GM19328 (cell line): ENCODE data around the gene PCDH15.
"Not testable (repeated sequence)": the region's sequence is repeated elsewhere in the genome, so short reads cannot be mapped to it uniquely, and the experiment has no call there.

Experiments used
- ATAC-seq: cut with Tn5 transposase; IDR thresholded peaks from one replicate; pipeline ENCODE4 v1.9.1; 2021; ENCODE audit warnings: mild to moderate bottlenecking, moderate library complexity; ENCODE audit not compliant: unreplicated experiment

Gene PCDH15

DNA sequence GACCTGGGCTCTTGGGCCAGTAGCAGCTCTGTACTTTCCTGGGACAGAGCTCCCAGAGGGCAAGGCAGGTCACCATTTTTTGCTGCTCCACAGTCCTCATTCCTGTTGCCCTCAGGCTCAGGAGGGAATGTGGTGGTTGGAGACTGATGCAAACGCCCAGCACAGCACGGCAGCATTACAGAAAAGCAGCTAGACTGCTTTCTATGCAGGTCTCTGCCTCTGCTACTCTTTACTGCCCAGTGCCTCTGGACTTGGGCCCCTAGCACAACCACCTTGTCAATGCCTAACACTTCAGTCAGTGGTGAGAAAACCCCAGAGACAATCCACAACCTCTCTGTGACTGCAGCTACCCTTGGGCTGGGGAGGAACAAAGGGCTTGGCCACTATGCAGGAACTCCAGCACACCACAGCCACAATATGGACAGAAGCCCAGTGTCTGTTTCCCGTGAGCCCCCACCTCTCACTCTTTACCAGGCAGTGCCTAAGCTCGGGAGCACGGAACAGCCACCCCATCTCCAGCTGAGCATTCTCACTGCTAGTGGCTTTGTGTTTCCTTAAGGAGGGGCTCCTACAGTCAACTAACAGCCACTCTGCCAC is 790.6 kb downstream of the PCDH15 start:
- ATAC-seq: no peak

DNA sequence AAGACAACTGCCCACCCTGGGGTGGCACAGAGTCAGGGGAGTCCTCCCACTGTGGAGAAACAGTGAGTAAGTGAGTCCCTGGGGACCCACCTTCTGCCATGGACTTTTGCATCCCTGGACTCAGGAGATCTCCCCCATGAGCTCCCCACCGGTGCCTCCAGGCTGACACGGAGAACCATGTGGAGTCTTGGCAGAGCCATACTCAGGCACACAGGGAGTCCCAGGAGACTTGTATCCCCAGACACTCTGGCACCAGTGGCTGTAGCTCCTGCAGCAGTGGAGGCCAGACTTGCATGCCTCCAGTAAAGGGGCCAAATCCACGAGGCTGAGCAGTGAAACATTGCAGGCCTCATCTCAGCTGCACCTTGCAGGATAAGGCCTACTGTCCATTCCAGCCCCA is 791.4 kb downstream of the PCDH15 start:
- ATAC-seq: no peak

DNA sequence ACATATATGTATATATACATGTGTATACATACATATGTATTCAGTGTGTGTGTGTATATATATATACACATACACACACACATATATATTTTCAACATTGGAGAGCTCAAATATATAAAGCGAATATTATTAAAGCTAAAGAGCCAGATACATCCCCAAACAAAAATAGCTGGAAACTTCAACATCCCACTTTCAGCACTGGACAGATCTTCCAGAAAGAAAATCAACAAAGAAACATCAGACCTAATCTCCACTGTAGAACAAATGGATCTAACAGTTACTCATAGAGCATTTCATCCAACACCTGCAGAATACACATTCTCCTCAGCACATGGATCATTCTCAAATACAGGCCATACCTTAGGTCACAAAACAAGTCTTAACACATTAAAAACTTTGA is 799.0 kb downstream of the PCDH15 start:
- no peak for ATAC-seq

DNA sequence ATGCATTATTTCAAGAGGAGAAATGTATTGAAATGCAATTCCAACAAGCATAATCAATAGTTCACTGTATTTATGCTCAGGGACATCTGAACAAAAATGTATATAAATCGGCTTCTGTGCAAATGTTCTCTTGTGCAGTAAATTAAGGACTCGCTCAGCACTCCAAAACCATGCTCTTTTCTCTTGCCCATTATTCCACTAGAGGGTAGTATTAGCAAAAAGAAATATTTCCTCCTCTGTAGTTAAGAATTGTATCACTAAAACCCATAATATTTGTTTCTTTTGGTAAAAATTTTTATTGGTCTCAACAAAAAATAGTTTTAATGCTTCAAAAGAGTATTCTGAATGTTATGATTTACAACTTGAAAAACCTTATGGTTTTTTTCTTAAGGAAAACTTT is 803.1 kb downstream of the PCDH15 start:
- no peak for ATAC-seq

DNA sequence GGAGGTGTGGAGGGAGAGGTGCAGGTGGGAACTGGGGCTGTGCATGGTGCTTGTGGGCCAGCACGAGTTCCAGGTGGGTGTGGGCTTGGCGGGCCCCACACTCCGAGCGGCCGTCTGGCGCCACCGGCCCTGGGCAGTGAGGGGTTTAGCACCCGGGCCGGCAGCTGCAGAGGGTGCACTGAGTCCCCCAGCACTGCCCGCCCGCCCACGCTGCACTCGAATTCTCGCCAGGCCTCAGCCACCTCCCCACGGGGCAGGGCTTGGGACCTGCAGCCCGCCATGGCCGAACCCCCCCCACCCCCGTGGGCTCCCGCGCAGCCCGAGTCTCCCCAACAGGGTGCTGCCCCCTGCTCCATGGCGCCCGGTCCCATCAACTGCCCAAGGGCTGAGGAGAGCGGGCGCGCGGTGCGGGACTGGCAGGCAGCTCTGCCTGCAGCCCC is 810.2 kb downstream of the PCDH15 start:
- ATAC-seq: no peak

DNA sequence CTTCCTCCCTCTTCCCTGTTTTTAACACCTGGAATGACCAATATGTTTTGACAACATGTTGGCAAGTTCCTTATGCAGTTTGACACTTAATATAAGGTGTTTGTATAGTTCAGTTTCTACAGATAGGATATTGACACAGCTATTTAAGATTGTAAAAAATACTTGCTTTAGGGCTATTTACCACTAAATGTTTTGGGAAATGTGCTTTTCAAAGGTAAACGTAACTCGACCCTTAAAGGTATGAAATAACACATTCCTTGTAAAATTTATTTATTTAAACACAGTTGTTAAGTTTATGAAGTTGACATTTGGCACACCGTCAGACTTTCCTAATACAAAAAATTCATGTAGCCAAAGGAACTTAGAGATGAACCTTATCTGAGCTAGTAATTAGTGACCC is 817.6 kb downstream of the PCDH15 start:
- ATAC-seq: no peak

DNA sequence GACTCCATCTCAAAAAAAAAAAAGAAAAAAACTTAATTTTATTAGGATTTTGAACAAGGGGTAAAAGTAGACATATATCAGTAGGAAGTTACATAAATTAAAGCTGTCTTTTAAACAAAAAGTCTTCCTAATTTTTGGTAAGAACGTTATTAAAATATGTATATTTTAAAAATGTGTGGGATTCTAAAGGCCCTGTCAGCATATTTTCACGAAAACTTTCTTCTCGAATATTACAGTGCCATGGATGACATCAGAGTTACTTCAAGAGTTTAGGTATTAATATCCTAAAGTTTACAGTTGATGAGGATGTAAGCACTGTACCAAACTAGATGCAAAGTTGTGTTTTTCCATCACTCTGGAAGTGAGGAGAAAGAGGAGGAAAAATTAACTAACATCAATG is 820.8 kb downstream of the PCDH15 start:
- no peak for ATAC-seq

DNA sequence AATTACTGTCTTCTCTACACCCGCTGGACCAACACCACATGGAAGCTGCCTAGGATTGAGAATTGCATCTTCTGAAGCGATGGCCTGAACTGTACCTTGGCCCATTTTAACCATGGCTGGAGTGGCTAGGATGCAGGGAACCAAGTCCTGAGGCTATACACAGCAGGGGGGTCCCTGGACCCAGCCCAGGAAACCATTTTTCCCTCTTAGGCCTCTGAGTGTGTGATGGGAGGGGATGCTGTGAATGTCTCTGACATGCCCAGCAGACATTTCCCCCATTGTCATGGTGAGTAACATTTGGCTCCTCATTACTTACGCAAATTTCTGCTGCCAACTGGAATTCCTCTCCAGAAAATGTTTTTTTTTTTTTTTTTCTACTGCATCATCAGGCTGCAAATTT is 822.7 kb downstream of the PCDH15 start:
- ATAC-seq: no peak

DNA sequence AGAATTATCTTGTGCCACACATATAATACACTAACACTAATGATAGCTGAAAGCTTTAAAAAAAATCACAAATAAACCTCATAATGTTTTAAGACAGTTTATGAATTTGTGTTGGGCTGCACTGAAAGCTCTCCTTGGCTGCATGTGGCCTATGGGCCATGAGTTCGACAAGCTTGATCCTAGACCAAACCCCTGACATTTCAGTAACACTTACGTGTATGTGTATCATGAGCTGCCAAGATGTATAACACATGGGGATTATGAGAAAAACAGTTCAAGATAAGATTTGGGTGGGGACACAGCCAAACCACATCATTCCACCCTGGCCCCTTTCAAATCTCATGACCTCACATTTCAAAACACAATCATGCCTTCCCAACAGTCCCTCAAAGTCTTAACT is 823.8 kb downstream of the PCDH15 start:
- ATAC-seq: no peak

DNA sequence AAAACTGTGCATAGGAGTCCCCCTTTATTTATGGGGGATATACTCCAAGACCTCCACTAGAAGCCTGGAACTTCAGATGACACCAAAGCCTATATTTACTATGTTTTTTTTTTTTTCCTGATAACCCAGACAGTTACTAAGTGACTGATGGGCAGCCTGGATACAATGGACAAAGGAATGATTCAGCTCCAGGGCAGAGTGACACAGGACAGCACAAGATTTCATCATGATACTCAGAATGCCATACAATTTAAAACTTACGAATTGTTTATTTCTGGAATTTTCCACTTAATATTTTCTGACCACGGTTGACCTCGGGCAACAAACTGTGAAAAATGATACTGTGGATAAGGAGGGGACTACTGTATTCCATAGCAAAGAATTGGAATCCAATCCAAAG is 843.6 kb downstream of the PCDH15 start:
- no peak for ATAC-seq

DNA sequence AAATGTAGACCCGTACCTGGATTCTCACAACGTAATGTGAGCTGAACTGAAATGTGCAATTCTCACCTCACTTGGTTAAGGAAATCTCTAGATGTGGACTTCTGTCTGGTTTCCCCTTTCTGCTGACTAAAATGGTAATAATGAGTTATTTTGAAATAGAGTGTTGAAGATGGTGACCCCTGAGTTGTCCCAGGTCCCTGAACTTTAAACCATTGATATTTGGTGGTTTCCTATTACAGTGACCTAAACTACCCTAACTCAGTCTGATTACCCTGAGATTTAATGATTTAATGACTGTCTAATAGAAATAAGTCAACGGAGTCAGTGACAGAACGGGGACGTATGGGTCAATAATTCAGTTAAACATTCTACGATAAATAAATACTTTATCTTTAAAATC is 845.9 kb downstream of the PCDH15 start:
- ATAC-seq: no peak

DNA sequence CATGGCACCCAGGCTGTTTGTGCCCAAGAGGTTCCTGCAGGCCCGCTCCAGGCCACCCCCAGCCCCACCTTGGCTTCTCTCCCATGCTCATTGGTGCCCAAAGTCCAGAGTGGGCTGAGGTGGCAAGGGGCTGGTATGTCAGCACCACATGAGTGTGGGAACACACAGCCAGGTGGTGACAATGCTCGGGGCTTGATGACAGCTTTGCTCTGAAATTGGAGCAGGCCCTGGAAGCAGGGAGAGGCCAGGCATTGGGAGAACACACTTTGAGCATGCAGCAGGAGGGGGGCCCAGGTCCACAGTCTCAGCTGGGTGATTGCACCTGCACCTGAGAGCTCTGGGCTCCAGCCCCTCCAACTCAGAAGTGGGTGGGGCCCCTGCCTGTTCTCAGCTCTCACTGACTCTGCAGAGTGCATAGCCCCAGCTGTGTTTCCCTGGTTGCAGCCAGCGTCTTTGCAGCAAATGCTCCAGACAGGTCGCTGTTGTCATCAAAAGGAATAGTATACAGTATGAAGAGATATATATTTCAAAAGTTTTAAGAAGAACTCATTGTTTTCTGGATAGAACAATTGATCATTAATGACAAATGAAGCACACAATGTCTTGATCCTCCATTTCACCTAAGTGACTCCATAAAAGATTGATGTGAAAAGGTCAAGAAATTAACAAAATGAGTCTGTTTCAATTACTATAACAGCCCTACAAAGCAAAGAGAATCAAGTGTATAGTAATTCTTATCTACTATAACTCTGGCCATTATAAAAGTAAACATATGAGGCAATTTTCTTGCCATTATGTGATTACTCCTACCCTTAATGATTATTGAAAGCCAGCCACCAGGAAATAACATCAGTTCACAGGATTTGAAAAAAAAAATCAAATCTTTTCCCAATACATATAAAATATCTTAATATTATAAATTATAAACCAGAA is 848.1 kb downstream of the PCDH15 start:
- no peak for ATAC-seq

DNA sequence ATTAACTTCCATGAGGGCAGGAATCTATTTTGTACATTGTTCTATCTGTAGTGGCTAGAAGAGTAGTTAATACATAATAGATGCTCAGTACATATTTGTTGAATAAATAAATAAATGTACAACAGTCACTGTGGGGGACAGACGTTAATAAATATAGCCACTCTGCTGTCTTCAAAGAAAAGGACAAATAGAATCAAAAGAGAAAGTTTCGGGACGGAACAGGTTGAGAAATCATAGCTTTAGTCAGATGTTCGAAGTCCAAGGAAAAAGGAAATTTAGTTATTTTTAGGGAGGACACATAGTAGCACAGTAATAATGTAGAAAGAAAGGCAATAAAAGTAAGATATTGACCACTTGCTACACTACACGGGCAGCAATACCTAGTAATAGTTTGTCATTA is 861.4 kb downstream of the PCDH15 start:
- ATAC-seq: no peak

DNA sequence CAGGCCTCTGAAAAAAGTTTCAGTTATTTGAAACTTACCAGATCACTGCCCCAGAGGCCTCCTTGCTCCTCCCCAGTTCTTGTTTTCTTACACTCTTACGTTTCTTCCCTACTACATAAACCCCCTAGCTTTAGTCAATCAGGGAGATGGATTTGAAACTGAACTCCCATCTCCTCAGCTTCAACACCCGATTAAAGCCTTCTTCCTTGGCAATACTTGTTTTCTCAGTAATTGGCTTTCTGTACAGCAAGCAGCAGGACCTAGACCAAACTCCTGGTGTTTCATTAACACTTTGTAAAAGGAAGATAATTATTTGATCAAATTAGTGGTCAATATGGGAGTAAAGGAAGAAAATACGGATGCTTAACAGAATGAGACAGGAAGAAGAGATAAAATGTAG is 870.4 kb downstream of the PCDH15 start:
- no peak for ATAC-seq

DNA sequence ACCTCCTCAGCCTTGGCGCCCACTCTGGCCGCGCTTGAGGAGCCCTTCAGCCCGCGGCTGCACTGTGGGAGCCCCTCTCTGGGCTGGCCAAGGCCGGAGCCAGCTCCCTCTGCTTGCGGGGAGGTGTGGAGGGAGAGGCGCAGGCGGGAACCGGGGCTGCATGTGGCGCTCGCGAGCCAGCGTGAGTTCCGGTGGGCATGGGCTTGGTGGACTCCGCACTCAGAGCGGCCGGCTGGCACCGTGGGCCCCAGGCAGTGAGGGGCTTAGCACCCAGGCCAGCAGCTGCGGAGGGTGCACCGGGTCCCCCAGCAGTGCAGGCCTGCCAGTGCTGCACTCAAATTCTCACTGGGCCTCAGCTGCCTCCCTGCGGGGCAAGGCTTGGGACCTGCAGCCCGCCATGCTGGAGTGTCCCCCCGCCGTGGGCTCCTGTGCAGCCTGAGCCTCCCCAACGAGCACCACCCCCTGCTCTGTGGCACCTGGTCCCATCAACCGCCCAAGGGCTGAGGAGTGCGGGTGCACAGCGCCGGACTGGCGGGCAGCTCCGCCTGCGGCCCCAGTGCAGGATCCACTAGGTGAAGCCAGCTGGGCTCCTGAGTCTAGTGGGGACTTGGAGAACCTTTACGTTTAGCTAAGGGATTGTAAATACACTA is 876.9 kb downstream of the PCDH15 start:
- ATAC-seq: not testable (repeated sequence)

DNA sequence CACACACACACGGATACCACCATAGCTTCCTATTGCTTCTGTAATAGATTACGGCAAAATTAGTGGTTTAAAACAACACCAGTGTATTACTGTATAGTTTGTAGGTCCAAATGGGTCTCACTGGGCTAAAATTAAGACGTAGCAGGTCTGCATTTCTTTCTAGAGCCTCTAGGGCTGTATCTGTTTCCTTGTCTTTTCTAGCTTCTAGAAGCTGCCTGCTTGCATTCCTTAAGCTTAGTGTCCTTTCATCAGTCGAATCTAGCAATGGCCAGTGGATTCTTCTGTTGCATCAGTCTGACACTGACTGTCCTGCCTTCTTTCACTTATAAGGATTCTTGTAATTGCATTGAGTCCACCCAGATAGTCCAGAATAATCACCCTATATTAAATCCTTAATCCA is 882.3 kb downstream of the PCDH15 start:
- no peak for ATAC-seq

DNA sequence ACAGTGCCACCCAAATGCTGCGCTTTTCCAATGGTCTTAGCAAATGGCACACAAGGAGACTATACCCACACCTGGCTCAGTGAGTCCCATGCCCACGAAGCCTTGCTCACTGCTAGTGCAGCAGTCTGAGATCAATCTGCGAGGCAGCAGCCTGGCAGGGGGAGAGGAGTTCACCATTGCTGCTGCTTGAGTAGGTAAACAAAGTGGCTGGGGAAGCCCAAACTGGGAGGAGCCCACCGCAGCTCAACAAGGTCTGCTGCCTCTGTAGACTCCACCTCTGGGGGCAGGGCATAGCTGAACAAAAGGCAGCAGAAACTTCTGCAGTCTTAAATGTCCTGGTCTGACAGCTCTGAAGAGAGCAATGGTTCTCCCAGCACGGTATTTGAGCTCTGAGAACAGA is 891.2 kb downstream of the PCDH15 start:
- no peak for ATAC-seq

DNA sequence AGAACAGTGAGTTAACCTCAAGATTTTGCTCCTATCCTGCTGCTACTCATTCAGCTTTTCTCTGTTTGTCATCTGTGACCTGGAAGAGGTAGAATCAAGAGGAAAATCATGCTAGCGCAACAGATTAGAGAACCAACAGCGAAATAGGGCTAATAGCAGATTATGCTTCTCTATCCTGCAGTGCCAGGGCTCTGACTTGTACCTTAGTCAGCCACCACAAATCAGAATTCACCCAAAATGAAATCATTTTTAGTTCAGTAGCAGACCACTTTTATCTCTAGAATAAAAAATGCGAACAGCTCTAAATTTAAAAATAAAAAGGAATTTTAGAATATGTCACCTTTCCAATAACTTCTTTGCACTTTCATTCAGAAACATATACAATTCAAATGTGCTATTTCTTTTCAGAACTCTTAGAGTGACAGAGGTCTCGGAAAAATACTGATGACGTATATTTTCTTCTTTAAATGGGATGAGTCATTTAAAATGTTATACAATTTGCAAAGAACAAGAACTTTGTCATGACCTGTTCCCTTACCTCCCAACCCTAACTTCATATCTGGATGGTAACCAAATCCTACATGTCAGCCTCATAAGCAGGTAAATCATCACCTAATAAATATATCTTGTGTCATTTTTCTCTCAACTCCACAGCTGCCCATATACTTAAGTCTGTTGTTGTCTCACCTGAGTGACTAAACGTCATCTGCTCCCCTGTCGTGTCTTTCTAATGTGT is 896.4 kb downstream of the PCDH15 start:
- ATAC-seq: no peak

DNA sequence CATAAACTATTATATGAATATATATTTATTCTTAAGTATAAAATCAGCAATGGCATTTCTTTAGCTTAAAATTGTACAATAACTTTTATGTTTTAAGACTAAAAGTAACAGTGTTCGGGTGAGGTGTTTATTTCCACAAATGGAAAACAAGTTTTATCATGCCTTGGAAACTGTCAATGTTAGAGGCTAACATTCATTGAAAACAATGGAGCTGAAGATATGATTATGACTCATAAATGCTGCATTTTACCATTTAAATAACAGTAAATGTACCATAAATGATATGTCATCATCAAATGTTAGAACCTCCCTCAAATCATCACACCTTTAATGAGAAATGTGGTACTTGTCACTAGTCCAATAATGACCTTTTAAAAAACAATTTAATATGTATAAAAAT is 897.3 kb downstream of the PCDH15 start:
- ATAC-seq: no peak

DNA sequence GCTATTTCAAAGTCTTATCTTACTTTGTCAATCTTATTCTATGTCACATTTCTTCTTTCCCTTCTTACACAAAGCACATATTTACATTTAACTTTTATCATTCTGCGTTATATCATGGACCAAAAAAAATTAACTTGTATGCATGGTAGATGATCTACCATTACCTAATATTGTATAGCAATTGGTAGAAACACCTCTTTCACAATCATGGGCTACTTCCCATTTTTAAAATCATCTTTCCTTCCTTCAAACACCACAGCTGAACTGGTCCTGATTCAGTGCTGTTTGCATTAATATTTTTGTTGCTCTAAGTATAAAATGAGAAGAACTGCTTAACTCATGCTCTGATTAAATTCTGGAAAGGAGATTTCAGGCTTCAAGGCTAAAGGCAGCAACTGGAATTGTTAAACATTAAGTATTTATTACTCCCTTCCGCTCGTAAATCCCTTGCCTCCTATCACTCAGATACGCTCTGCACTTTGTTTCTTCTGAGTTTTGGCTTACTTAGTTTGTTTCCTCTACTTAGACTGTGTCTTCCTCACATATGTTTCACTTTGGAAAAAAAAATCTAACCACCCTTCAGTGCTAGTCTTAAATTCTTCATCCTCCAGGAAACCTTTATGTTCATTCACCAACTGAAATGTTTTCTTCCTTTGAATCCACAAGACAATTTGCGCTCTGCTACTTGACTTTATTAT is 901.4 kb downstream of the PCDH15 start:
- no peak for ATAC-seq

DNA sequence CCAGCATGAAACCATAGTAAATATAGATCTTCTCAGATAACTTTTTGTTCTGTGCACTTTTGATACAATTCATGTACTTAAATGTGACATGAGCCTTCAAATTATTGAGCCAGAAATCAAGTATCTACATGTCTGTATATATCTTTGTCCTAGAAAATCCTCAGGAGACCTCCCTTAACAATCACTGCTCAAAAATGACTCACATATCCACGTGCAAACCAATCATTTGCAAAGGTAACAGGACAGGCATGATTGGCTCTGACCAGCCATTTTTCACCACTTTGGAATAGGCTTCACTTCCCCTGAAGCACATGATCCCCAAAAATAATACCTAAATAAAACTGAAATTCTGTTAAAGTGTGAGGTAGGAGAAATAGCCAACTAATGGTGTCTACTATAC is 902.5 kb downstream of the PCDH15 start:
- ATAC-seq: no peak
